Measurements from ENCODE around the gene SFXN5.

SFXN5 gene

GRCh38 chr2:73112026-73112912 lies 40.8 kb upstream of the SFXN5 start:
- DNase-seq (ENCODE audit: low read depth): peak; percentile 29
- no peak for TF ChIP-seq CTCF (conservative IDR thresholded peaks at IDR 0.05; ENCODE audit: control insufficient read depth, insufficient read depth, low read depth, low read length)
- H3K4me3 ChIP-seq (ENCODE audit: control insufficient read depth, low read depth, low read length): peak overlapping the region; percentile 83

GRCh38 chr2:73111073-73112025 lies 39.8 kb upstream of the SFXN5 start:
- TF ChIP-seq CTCF (conservative IDR thresholded peaks at IDR 0.05; ENCODE audit: control insufficient read depth, insufficient read depth, low read depth, low read length): no peak
- peak overlapping the region; percentile 83 for H3K4me3 ChIP-seq (ENCODE audit: control insufficient read depth, low read depth, low read length)
- DNase-seq (ENCODE audit: low read depth): peak; percentile 35

- H3K4me3 ChIP-seq (ENCODE audit: control insufficient read depth, low read depth, low read length): peak overlapping the region; percentile 83
- DNase-seq (ENCODE audit: low read depth): peak; percentile 62
These were observed 38.9 kb upstream of the SFXN5 start for GRCh38 chr2:73110168-73111072.

GRCh38 chr2:73109431-73110167 lies 38.1 kb upstream of the SFXN5 start:
- TF ChIP-seq CTCF (conservative IDR thresholded peaks at IDR 0.05; ENCODE audit: control insufficient read depth, insufficient read depth, low read depth, low read length): no peak
- H3K4me3 ChIP-seq (ENCODE audit: control insufficient read depth, low read depth, low read length): no peak overlapping the region
- DNase-seq (ENCODE audit: low read depth): no peak

More at GRCh38 chr2:73110168-73111072, 38.9 kb upstream of the SFXN5 start:
- TF ChIP-seq CTCF (conservative IDR thresholded peaks at IDR 0.05; ENCODE audit: control insufficient read depth, insufficient read depth, low read depth, low read length): no peak

- DNase-seq (ENCODE audit: low read depth): peak; percentile 62
- no peak for TF ChIP-seq CTCF (conservative IDR thresholded peaks at IDR 0.05; ENCODE audit: control insufficient read depth, insufficient read depth, low read depth, low read length)
- no peak overlapping the region for H3K4me3 ChIP-seq (ENCODE audit: control insufficient read depth, low read depth, low read length)
These were observed 35.9 kb upstream of the SFXN5 start for GRCh38 chr2:73107211-73107926.
